ENCODE results near the gene ELK3.

- TF ChIP-seq EP300 (IDR thresholded peaks at IDR 0.05) (no peak), CTCF (IDR thresholded peaks at IDR 0.05) (no peak), POLR2A (IDR thresholded peaks at IDR 0.05) (no peak)
Measured at GRCh38 chr12:96199464-96199863, 5.3 kb downstream of the ELK3 start.
